SK-N-SH (cell line): Measurements from ENCODE around the gene SH3PXD2B. TPM values are rescaled to one million over a fixed set of nuclear protein-coding genes. Genes with fewer than 3 reads are reported as not detected.

Experiments used
- CTCF ChIA-PET: fragments of 300-600, 350-600 bp; formaldehyde crosslinking; extraction: SDS; loops from one replicate; lab custom pipeline; 2021; lab: Yijun Ruan, JAX
- POLR2A ChIA-PET: fragments of 350-600 bp; sonication (Branson Sonifier 250); formaldehyde crosslinking; extraction: SDS; loops from one replicate; lab custom pipeline; 2020; ENCODE audit warnings: antibody characterized with exemption, inconsistent platforms; lab: Yijun Ruan, JAX
- DNase-seq: peaks from one replicate; pipeline ENCODE4 v3.0.0; 2012
- H2AFZ ChIP-seq: fragments of 200-600 bp; sonication (generic); 2 replicates; pipeline ENCODE4 v1.8.1; 2016; ENCODE audit warnings: antibody characterized with exemption, mild to moderate bottlenecking, low read depth
- H3F3A ChIP-seq: fragments of 200-600 bp; sonication (generic); replicated peaks from 2 replicates; pipeline ENCODE3; 2016; ENCODE audit warnings: antibody characterized with exemption, mild to moderate bottlenecking; ENCODE audit not compliant: insufficient read depth
- H3K27ac ChIP-seq, 2 experiments: fragments of 200-500 bp in 1 of 2; fragments of 200-600 bp in 1 of 2; sonication (Bioruptor generic) in 1 of 2; sonication (generic), shearing (Covaris generic) in 1 of 2; 2 replicates each; pipeline versions ENCODE4 v1.5.1 to v1.6.1; 2014 to 2016; ENCODE audit warnings: low read depth in 2 of 2, inconsistent platforms in 1 of 2, low read length in 1 of 2, mild to moderate bottlenecking in 1 of 2, mixed read lengths in 1 of 2
- H3K27me3 ChIP-seq: fragments of 200-600 bp; sonication (generic), shearing (Covaris generic); 2 replicates; pipeline ENCODE4 v1.6.1; 2016; ENCODE audit warnings: mixed run types; ENCODE audit not compliant: insufficient read depth
- H3K36me3 ChIP-seq, 2 experiments: fragments of 200-500 bp in 1 of 2; fragments of 200-600 bp in 1 of 2; sonication (Bioruptor generic) in 1 of 2; sonication (generic) in 1 of 2; replicated peaks in 1 of 2; 2 replicates each; pipeline versions ENCODE3 to v1.5.1; 2014 to 2016; ENCODE audit warnings: low read length in 1 of 2, mild to moderate bottlenecking in 1 of 2; ENCODE audit not compliant: insufficient read depth in 2 of 2, control insufficient read depth in 1 of 2
- H3K4me1 ChIP-seq, 2 experiments: fragments of 200-500 bp in 1 of 2; fragments of 200-600 bp in 1 of 2; sonication (Bioruptor generic) in 1 of 2; sonication (generic), shearing (Covaris generic) in 1 of 2; 2 replicates each; pipeline versions ENCODE4 v1.5.1 to v1.6.1; 2014 to 2016; ENCODE audit warnings: low read depth in 1 of 2, low read length in 1 of 2, mixed run types in 1 of 2; ENCODE audit not compliant: insufficient read depth in 2 of 2, control insufficient read depth in 1 of 2
- H3K4me2 ChIP-seq: fragments of 200-600 bp; sonication (generic), shearing (Covaris generic); 2 replicates; pipeline ENCODE4 v1.6.1; 2017; ENCODE audit warnings: mixed run types
- H3K4me3 ChIP-seq, 2 experiments: fragments of 200-500 bp in 1 of 2; fragments of 200-600 bp in 1 of 2; sonication (Bioruptor generic) in 1 of 2; sonication (generic), shearing (Covaris generic) in 1 of 2; 2 replicates each; pipeline versions ENCODE4 v1.5.1 to v1.8.1; 2014 to 2016; ENCODE audit warnings: low read depth in 2 of 2, inconsistent platforms in 1 of 2, low read length in 1 of 2, mild to moderate bottlenecking in 1 of 2, mixed read lengths in 1 of 2, moderate library complexity in 1 of 2
- H3K79me2 ChIP-seq: fragments of 200-600 bp; sonication (generic); 2 replicates; pipeline ENCODE4 v1.8.1; 2017; ENCODE audit warnings: mild to moderate bottlenecking; ENCODE audit not compliant: insufficient read depth
- H3K9ac ChIP-seq: fragments of 200-600 bp; sonication (generic); 2 replicates; pipeline ENCODE4 v1.6.1; 2017; ENCODE audit warnings: mixed run types
- H3K9me2 ChIP-seq: fragments of 200-600 bp; sonication (generic); 2 replicates; pipeline ENCODE4 v1.6.1; 2017; ENCODE audit warnings: mixed run types
- H3K9me3 ChIP-seq: fragments of 200-600 bp; sonication (generic); 2 replicates; pipeline ENCODE4 v1.6.1; 2017; ENCODE audit warnings: mixed run types, mild to moderate bottlenecking, moderate library complexity
- H4K20me1 ChIP-seq: fragments of 200-600 bp; sonication (generic); 2 replicates; pipeline ENCODE4 v1.6.1; 2017; ENCODE audit warnings: mild to moderate bottlenecking, mixed run types; ENCODE audit not compliant: insufficient read depth
- CHD2 ChIP-seq: fragments of 150-350 bp; IDR thresholded peaks from 2 replicates; pipeline ENCODE4 v1.6.1; 2018; ENCODE audit warnings: low read length; ENCODE audit not compliant: partially characterized antibody
- ELF1 ChIP-seq: IDR thresholded peaks from 2 replicates; pipeline ENCODE4 v1.4.0; 2012
- EZH2phosphoT487 ChIP-seq: fragments of 200-600 bp; sonication (generic); IDR thresholded peaks from 2 replicates; pipeline ENCODE4 v1.6.1; 2017; ENCODE audit warnings: low read depth, mixed run types, mild to moderate bottlenecking, antibody characterized with exemption, moderate library complexity, borderline replicate concordance
- FOXJ3 ChIP-seq: sonication (generic); formaldehyde crosslinking; IDR thresholded peaks from 2 replicates; pipeline ENCODE4 v1.5.1; 2020; ENCODE audit warnings: mild to moderate bottlenecking, missing genetic modification reagents
- FOXM1 ChIP-seq: IDR thresholded peaks from 2 replicates; pipeline ENCODE4 v1.4.0; 2012; ENCODE audit warnings: low read depth, mild to moderate bottlenecking
- GATA2 ChIP-seq: sonication (generic); formaldehyde crosslinking; IDR thresholded peaks from 2 replicates; pipeline ENCODE4 v1.5.0; 2020; ENCODE audit warnings: mild to moderate bottlenecking, missing genetic modification reagents
- JUND ChIP-seq: IDR thresholded peaks from 2 replicates; pipeline ENCODE4 v1.4.0; 2012
- MEF2A ChIP-seq: IDR thresholded peaks from 2 replicates; pipeline ENCODE4 v1.4.0; 2012; ENCODE audit warnings: low read depth, borderline replicate concordance
- MXI1 ChIP-seq: IDR thresholded peaks from 2 replicates; pipeline ENCODE4 v1.6.1; 2012; ENCODE audit warnings: mild to moderate bottlenecking, low read depth, low read length, improper control_type of control experiment
- NRF1 ChIP-seq: IDR thresholded peaks from 2 replicates; pipeline ENCODE4 v1.6.1; 2012; ENCODE audit warnings: low read depth, mild to moderate bottlenecking, low read length
- POLR2AphosphoS5 ChIP-seq: IDR thresholded peaks from 2 replicates; pipeline ENCODE4 v1.6.1; 2012; ENCODE audit warnings: low read depth, low read length
- RCOR1 ChIP-seq: fragments of 150-350 bp; IDR thresholded peaks from 2 replicates; pipeline ENCODE4 v1.6.1; 2017; ENCODE audit warnings: antibody characterized with exemption, low read length
- RFX5 ChIP-seq: IDR thresholded peaks from 2 replicates; pipeline ENCODE4 v1.6.1; 2012; ENCODE audit warnings: mild to moderate bottlenecking, improper control_type of control experiment, low read length
- SIN3A ChIP-seq: IDR thresholded peaks from 2 replicates; pipeline ENCODE4 v1.6.1; 2012; ENCODE audit warnings: low read depth, mild to moderate bottlenecking, low read length, moderate library complexity, borderline replicate concordance
- TAF1 ChIP-seq: IDR thresholded peaks from 2 replicates; pipeline ENCODE4 v1.6.1; 2012; ENCODE audit warnings: low read depth, mild to moderate bottlenecking, low read length, moderate library complexity, borderline replicate concordance
- TCF12 ChIP-seq: IDR thresholded peaks from 2 replicates; pipeline ENCODE4 v1.4.0; 2012
- WGBS: methylation state at CpG from one replicate; pipeline ENCODE4 v1.1.6; 2017; ENCODE audit warnings: low lambda C conversion rate; 5-methylcytosine and 5-hydroxymethylcytosine counted together
- polyA plus RNA-seq, 3 experiments: library from polyadenylated mRNA; depleted of rRNA; stranded (reverse); fragments of >200 nt; gene quantifications; 2 replicates each; pipeline ENCODE4 v1.2.3, GENCODE V29; 2012
- TF ChIP-seq, protein P1 (sequence below): IDR thresholded peaks from 2 replicates; pipeline ENCODE4; 2012
- TF ChIP-seq, protein P2 (sequence below): IDR thresholded peaks from 2 replicates; pipeline ENCODE4 v1.4.0; 2012; ENCODE audit warnings: low read depth, borderline replicate concordance
- TF ChIP-seq, protein P3 (sequence below): fragments of 150-350 bp; IDR thresholded peaks from 2 replicates; pipeline ENCODE4 v1.6.1; 2017; ENCODE audit warnings: antibody characterized with exemption, low read length, low read depth, borderline replicate concordance
- TF ChIP-seq, protein P4 (sequence below): IDR thresholded peaks from 2 replicates; pipeline ENCODE4 v1.4.0; 2012; ENCODE audit warnings: low read depth, borderline replicate concordance
- TF ChIP-seq, protein P5 (sequence below): IDR thresholded peaks from 2 replicates; pipeline ENCODE4 v1.4.0; 2012; ENCODE audit warnings: low read depth

The SH3PXD2B gene
- polyA plus RNA-seq, 1 of the 3 experiments (the other 2 are of a cell fraction): 15.0 TPM

DNA sequence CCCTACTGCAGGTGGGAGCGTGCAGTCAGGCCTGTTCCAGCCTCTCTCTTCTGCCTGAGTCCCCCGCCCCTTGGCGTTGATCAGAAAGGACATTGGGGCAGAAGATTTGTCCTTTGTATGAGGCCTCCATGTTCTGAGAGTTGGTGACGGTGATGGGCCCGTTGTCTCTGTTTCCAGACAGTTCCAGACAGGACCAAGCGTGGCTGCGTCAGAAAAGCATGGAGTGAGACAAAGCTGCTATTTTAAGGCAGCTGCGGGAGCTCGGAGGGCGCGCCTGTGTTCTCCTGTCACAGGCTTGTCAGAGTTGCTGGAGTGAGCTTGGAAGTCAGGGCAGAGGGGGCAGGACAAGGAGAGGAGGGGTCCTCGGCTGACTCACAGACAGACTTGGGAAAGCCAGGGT lies 32.1 kb upstream of the SH3PXD2B start:
- Histone ChIP-seq H3K79me2 (no peaks in the 10 kb centered on the region), H3K9ac (no peak overlapping the region), H2AFZ (no peak overlapping the region), H3K4me2 (no peak overlapping the region), H3K9me2 (no peaks in the 10 kb centered on the region), H3K4me1 (peaks cover 0 to 3% of the 10 kb centered on the region in 2 experiments; a peak in 1 of 4 replicates), H3K27ac (no peak overlapping the region), H4K20me1 (no peaks in the 10 kb centered on the region), H3K27me3 (no peaks in the 10 kb centered on the region), H3F3A (no peaks in the 10 kb centered on the region), H3K4me3 (no peak overlapping the region), H3K36me3 (no peaks in the 10 kb centered on the region), H3K9me3 (no peaks in the 10 kb centered on the region)
- DNase-seq: no peak
- 83% methylated on average over 12 of the region's 12 CpGs for WGBS
- ChIA-PET CTCF (interaction anchor here (1.0 to 1.3 kb wide), 2 partner anchors 211 to 212 kb away, joined by 3 to 4 read pairs; no protein-coding TSS in a partner anchor), POLR2A (no interaction called here)
- TF ChIP-seq, protein P1, sequence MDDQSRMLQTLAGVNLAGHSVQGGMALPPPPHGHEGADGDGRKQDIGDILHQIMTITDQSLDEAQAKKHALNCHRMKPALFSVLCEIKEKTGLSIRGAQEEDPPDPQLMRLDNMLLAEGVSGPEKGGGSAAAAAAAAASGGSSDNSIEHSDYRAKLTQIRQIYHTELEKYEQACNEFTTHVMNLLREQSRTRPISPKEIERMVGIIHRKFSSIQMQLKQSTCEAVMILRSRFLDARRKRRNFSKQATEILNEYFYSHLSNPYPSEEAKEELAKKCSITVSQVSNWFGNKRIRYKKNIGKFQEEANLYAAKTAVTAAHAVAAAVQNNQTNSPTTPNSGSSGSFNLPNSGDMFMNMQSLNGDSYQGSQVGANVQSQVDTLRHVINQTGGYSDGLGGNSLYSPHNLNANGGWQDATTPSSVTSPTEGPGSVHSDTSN: no peak
- TF ChIP-seq, protein P2, sequence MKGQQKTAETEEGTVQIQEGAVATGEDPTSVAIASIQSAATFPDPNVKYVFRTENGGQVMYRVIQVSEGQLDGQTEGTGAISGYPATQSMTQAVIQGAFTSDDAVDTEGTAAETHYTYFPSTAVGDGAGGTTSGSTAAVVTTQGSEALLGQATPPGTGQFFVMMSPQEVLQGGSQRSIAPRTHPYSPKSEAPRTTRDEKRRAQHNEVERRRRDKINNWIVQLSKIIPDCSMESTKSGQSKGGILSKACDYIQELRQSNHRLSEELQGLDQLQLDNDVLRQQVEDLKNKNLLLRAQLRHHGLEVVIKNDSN: no peak
- TF ChIP-seq POLR2AphosphoS5 (no peak), RFX5 (no peak), NRF1 (no peak), TCF12 (no peak), FOXM1 (no peak), EZH2phosphoT487 (no peak)

DNA sequence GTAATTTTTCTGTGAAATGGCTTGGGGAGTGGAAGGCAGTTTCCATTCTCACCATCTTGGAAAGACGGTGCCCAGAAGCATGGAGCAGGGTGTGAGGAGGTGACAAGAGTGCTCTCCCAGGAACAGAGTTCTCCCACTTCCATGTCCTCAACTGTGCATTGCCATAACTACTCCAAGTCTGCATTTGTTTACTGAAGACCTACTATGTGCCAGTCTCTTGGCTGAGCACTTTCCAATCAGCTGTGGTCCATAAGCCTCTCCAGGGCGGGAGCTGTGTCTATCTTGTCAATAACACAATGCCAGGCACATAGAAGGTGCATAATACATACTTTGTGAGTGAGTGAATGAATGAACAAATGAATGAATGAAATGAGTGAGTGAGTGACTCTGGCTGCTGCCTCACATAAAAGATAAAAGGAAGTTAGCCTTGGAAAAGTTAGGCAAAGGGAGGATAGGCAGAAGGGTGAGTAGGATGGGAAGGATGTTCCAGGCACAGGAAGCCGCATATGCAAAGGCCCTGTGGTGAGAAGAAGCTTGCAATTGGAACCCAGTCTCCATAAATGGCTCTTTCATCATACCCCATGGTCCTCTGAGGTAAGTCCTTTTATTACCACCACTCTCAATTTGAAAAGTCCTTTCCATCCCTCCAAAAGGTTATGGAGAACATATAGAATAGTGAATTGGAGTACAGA lies 31.3 kb upstream of the SH3PXD2B start:
- H3K4me3 ChIP-seq: no peak overlapping the region
- no peaks in the 10 kb centered on the region for H3F3A ChIP-seq
- TF ChIP-seq GATA2: no peak
- TF ChIP-seq CHD2: no peak
- no peak for TF ChIP-seq MXI1
- TF ChIP-seq RCOR1: no peak
- TF ChIP-seq JUND: no peak
- TF ChIP-seq ELF1: no peak
- TF ChIP-seq NRF1: no peak
- no peak for TF ChIP-seq SIN3A
- TF ChIP-seq TAF1: no peak
- TF ChIP-seq MEF2A: no peak
- TF ChIP-seq, protein P3, sequence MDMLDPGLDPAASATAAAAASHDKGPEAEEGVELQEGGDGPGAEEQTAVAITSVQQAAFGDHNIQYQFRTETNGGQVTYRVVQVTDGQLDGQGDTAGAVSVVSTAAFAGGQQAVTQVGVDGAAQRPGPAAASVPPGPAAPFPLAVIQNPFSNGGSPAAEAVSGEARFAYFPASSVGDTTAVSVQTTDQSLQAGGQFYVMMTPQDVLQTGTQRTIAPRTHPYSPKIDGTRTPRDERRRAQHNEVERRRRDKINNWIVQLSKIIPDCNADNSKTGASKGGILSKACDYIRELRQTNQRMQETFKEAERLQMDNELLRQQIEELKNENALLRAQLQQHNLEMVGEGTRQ: no peak
- no peak for TF ChIP-seq FOXJ3
- TF ChIP-seq, protein P1: no peak
- TF ChIP-seq, protein P4, sequence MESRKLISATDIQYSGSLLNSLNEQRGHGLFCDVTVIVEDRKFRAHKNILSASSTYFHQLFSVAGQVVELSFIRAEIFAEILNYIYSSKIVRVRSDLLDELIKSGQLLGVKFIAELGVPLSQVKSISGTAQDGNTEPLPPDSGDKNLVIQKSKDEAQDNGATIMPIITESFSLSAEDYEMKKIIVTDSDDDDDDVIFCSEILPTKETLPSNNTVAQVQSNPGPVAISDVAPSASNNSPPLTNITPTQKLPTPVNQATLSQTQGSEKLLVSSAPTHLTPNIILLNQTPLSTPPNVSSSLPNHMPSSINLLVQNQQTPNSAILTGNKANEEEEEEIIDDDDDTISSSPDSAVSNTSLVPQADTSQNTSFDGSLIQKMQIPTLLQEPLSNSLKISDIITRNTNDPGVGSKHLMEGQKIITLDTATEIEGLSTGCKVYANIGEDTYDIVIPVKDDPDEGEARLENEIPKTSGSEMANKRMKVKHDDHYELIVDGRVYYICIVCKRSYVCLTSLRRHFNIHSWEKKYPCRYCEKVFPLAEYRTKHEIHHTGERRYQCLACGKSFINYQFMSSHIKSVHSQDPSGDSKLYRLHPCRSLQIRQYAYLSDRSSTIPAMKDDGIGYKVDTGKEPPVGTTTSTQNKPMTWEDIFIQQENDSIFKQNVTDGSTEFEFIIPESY: no peak
- TF ChIP-seq, protein P5, sequence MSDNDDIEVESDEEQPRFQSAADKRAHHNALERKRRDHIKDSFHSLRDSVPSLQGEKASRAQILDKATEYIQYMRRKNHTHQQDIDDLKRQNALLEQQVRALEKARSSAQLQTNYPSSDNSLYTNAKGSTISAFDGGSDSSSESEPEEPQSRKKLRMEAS: no peak
- no peaks in the 10 kb centered on the region for H3K36me3 ChIP-seq
- WGBS: 45% methylated on average over 3 of the region's 3 CpGs
- CTCF ChIA-PET: interaction anchor here (1.3 kb wide), 1 partner anchor 212 kb away, joined by 4 read pairs; no protein-coding TSS in a partner anchor
- no peak overlapping the region for H3K9ac ChIP-seq
- no peaks in the 10 kb centered on the region for H3K27me3 ChIP-seq
- no peaks in the 10 kb centered on the region for H3K9me2 ChIP-seq
- peaks cover 0 to 3% of the 10 kb centered on the region in 2 experiments; a peak in 1 of 4 replicates for H3K4me1 ChIP-seq
- POLR2A ChIA-PET: no interaction called here
- no peaks in the 10 kb centered on the region for H3K79me2 ChIP-seq
- no peak overlapping the region for H3K4me2 ChIP-seq
- H3K27ac ChIP-seq: no peak overlapping the region
- H2AFZ ChIP-seq: no peak overlapping the region
- H4K20me1 ChIP-seq: no peaks in the 10 kb centered on the region
- no peak for DNase-seq
- no peaks in the 10 kb centered on the region for H3K9me3 ChIP-seq
